ENCODE measurements around the gene MRPL30. TPM values are rescaled to one million over a fixed set of nuclear protein-coding genes. Genes with fewer than 3 reads are reported as not detected.
"Not testable (repeated sequence)": the region's sequence is repeated elsewhere in the genome, so short reads cannot be mapped to it uniquely, and the experiment has no call there.

Gene MRPL30
- 39.9 TPM for total RNA-seq
- 27.9 TPM for polyA plus RNA-seq
- long read RNA-seq, donor 1, partial matches to known transcripts: 0 of 2 reads
- long read RNA-seq, donor 1, other reads (novel, unspliced or antisense): 0 of 2 reads
- long read RNA-seq, donor 2, transcript MRPL30-201 (6 exons, 2,605 nt): major isoform, 30 of 35 reads
- long read RNA-seq, donor 2, partial matches to known transcripts: 0 of 35 reads
- long read RNA-seq, donor 2, other reads (novel, unspliced or antisense): 0 of 35 reads
- long read RNA-seq, donor 3, transcript MRPL30-202 (4 exons, 562 nt): minor isoform, 7 of 185 reads
- long read RNA-seq, donor 3, transcript MRPL30-201 (6 exons, 2,605 nt): major isoform, 26 of 185 reads
- long read RNA-seq, donor 3, partial matches to known transcripts: 65 of 185 reads
- long read RNA-seq, donor 3, other reads (novel, unspliced or antisense): 87 of 185 reads
- long read RNA-seq, donor 4, transcript MRPL30-201 (6 exons, 2,605 nt): major isoform, 6 of 8 reads
- long read RNA-seq, donor 4, partial matches to known transcripts: 0 of 8 reads
- long read RNA-seq, donor 4, other reads (novel, unspliced or antisense): 0 of 8 reads
- long read RNA-seq, donor 5, transcript MRPL30-201 (6 exons, 2,605 nt): major isoform, 28 of 46 reads
- long read RNA-seq, donor 5, transcript MRPL30-202 (4 exons, 562 nt): minor isoform, 5 of 46 reads
- long read RNA-seq, donor 5, partial matches to known transcripts: 13 of 46 reads
- long read RNA-seq, donor 5, other reads (novel, unspliced or antisense): 0 of 46 reads
- long read RNA-seq, donor 6, transcript MRPL30-201 (6 exons, 2,605 nt): major isoform, 12 of 13 reads
- long read RNA-seq, donor 6, partial matches to known transcripts: 0 of 13 reads
- long read RNA-seq, donor 6, other reads (novel, unspliced or antisense): 0 of 13 reads
- long read RNA-seq, donor 7, transcript MRPL30-201 (6 exons, 2,605 nt): major isoform, 19 of 22 reads
- long read RNA-seq, donor 7, partial matches to known transcripts: 0 of 22 reads
- long read RNA-seq, donor 7, other reads (novel, unspliced or antisense): 0 of 22 reads
- long read RNA-seq, donor 8, transcript MRPL30-201 (6 exons, 2,605 nt): major isoform, 10 of 13 reads
- long read RNA-seq, donor 8, partial matches to known transcripts: 0 of 13 reads
- long read RNA-seq, donor 8, other reads (novel, unspliced or antisense): 0 of 13 reads
- long read RNA-seq, donor 9, transcript MRPL30-201 (6 exons, 2,605 nt): major isoform, 18 of 23 reads
- long read RNA-seq, donor 9, partial matches to known transcripts: 5 of 23 reads
- long read RNA-seq, donor 9, other reads (novel, unspliced or antisense): 0 of 23 reads
- long read RNA-seq, donor 10, transcript MRPL30-201 (6 exons, 2,605 nt): major isoform, 15 of 17 reads
- long read RNA-seq, donor 10, partial matches to known transcripts: 0 of 17 reads
- long read RNA-seq, donor 10, other reads (novel, unspliced or antisense): 0 of 17 reads

GRCh38 chr2:99180755-99181623, at the start of gene MRPL30, which contains the start of gene MITD1:
MRPL30 (plus strand) TSS chr2:99181184; CDS start chr2:99186204, 5,020 bp downstream.
MITD1 (minus strand) TSS chr2:99181058; CDS start chr2:99180981, 77 bp downstream.
- Histone ChIP-seq H3K4me1 (ENCODE audit: control insufficient read depth in 2 of 2, insufficient read depth in 2 of 2, low read length in 2 of 2) (peaks cover 8 to 20% of the 10 kb centered on the region in 2 donors), H3K4me3 (ENCODE audit: low read length in 2 of 2) (peak within 1 kb of the TSS; percentile 85 to 94), H3K27ac (ENCODE audit: low read depth in 1 of 2, low read length in 1 of 2) (peak within 1 kb of the TSS; percentile 70 to 88), H3K36me3 (ENCODE audit: control insufficient read depth in 2 of 2, insufficient read depth in 2 of 2, low read length in 1 of 2) (no peaks in the 10 kb centered on the region), H3K27me3 (ENCODE audit: control insufficient read depth in 2 of 2, insufficient read depth in 1 of 2, low read length in 1 of 2) (no peaks in the 10 kb centered on the region), H3K9me3 (ENCODE audit: control insufficient read depth in 2 of 2, insufficient read depth in 1 of 2, low read length in 1 of 2) (no peaks in the 10 kb centered on the region)
- DNase-seq (ENCODE audit: low read depth in 6 of 9, low spot score in 9 of 9): peak; percentile 88 to 97 (median 94)
- under 1% methylated on average over 39 of the region's 39 CpGs for WGBS

GRCh38 chr2:99135044-99135556, 45.9 kb upstream of the MRPL30 start:
- H3K27ac ChIP-seq (ENCODE audit: low read depth in 1 of 2, low read length in 1 of 2); DNase-seq (ENCODE audit: low read depth in 6 of 9, low spot score in 9 of 9); H3K4me1 ChIP-seq (ENCODE audit: control insufficient read depth in 2 of 2, insufficient read depth in 2 of 2, low read length in 2 of 2); H3K36me3 ChIP-seq (ENCODE audit: control insufficient read depth in 2 of 2, insufficient read depth in 2 of 2, low read length in 1 of 2); H3K4me3 ChIP-seq (ENCODE audit: low read length in 2 of 2); H3K9me3 ChIP-seq (ENCODE audit: control insufficient read depth in 2 of 2, insufficient read depth in 1 of 2, low read length in 1 of 2): not testable (repeated sequence)
- 98% methylated on average over 2 of the region's 2 CpGs for WGBS
- H3K27me3 ChIP-seq (ENCODE audit: control insufficient read depth in 2 of 2, insufficient read depth in 1 of 2, low read length in 1 of 2): peaks cover 0 to 13% of the 10 kb centered on the region in 2 donors

GRCh38 chr2:99139003-99139402, 42.0 kb upstream of the MRPL30 start:
- peaks cover 0 to 25% of the 10 kb centered on the region in 2 donors for H3K27me3 ChIP-seq (ENCODE audit: control insufficient read depth in 2 of 2, insufficient read depth in 1 of 2, low read length in 1 of 2)
- no peaks in the 10 kb centered on the region for H3K36me3 ChIP-seq (ENCODE audit: control insufficient read depth in 2 of 2, insufficient read depth in 2 of 2, low read length in 1 of 2)
- DNase-seq (ENCODE audit: low read depth in 6 of 9, low spot score in 9 of 9): no peak
- H3K9me3 ChIP-seq (ENCODE audit: control insufficient read depth in 2 of 2, insufficient read depth in 1 of 2, low read length in 1 of 2): peaks cover 0 to 5% of the 10 kb centered on the region in 2 donors
- WGBS: 99% methylated on average over 4 of the region's 4 CpGs
- no peak overlapping the region for H3K27ac ChIP-seq (ENCODE audit: low read depth in 1 of 2, low read length in 1 of 2)
- H3K4me3 ChIP-seq (ENCODE audit: low read length in 2 of 2): no peak overlapping the region
- peaks cover 4 to 11% of the 10 kb centered on the region in 2 donors for H3K4me1 ChIP-seq (ENCODE audit: control insufficient read depth in 2 of 2, insufficient read depth in 2 of 2, low read length in 2 of 2)

GRCh38 chr2:99140056-99140859, 40.7 kb upstream of the MRPL30 start:
- H3K36me3 ChIP-seq (ENCODE audit: control insufficient read depth in 2 of 2, insufficient read depth in 2 of 2, low read length in 1 of 2): no peaks in the 10 kb centered on the region
- no peaks in the 10 kb centered on the region for H3K9me3 ChIP-seq (ENCODE audit: control insufficient read depth in 2 of 2, insufficient read depth in 1 of 2, low read length in 1 of 2)
- H3K27me3 ChIP-seq (ENCODE audit: control insufficient read depth in 2 of 2, insufficient read depth in 1 of 2, low read length in 1 of 2): peaks cover 0 to 25% of the 10 kb centered on the region in 2 donors
- peak overlapping the region; percentile 53 to 84 for H3K4me3 ChIP-seq (ENCODE audit: low read length in 2 of 2)
- DNase-seq (ENCODE audit: low read depth in 6 of 9, low spot score in 9 of 9): peak in 1 of 9 donors; percentile 11
- peaks cover 4 to 11% of the 10 kb centered on the region in 2 donors for H3K4me1 ChIP-seq (ENCODE audit: control insufficient read depth in 2 of 2, insufficient read depth in 2 of 2, low read length in 2 of 2)
- 37% methylated on average over 17 of the region's 17 CpGs for WGBS
- H3K27ac ChIP-seq (ENCODE audit: low read depth in 1 of 2, low read length in 1 of 2): peak overlapping the region in 1 of 2 donors; percentile 81

GRCh38 chr2:99140860-99141109, 40.2 kb upstream of the MRPL30 start:
- peaks cover 4 to 11% of the 10 kb centered on the region in 2 donors for H3K4me1 ChIP-seq (ENCODE audit: control insufficient read depth in 2 of 2, insufficient read depth in 2 of 2, low read length in 2 of 2)
- WGBS: under 1% methylated on average over 21 of the region's 21 CpGs
- peak overlapping the region; percentile 81 to 96 for H3K27ac ChIP-seq (ENCODE audit: low read depth in 1 of 2, low read length in 1 of 2)
- peaks cover 0 to 25% of the 10 kb centered on the region in 2 donors for H3K27me3 ChIP-seq (ENCODE audit: control insufficient read depth in 2 of 2, insufficient read depth in 1 of 2, low read length in 1 of 2)
- H3K36me3 ChIP-seq (ENCODE audit: control insufficient read depth in 2 of 2, insufficient read depth in 2 of 2, low read length in 1 of 2): no peaks in the 10 kb centered on the region
- peak in 1 of 9 donors; percentile 28 for DNase-seq (ENCODE audit: low read depth in 6 of 9, low spot score in 9 of 9)
- no peaks in the 10 kb centered on the region for H3K9me3 ChIP-seq (ENCODE audit: control insufficient read depth in 2 of 2, insufficient read depth in 1 of 2, low read length in 1 of 2)
- H3K4me3 ChIP-seq (ENCODE audit: low read length in 2 of 2): peak overlapping the region; percentile 53 to 84

- H3K9me3 ChIP-seq (ENCODE audit: control insufficient read depth in 2 of 2, insufficient read depth in 1 of 2, low read length in 1 of 2): no peaks in the 10 kb centered on the region
- peak within 1 kb of the TSS; percentile 81 to 96 for H3K27ac ChIP-seq (ENCODE audit: low read depth in 1 of 2, low read length in 1 of 2)
- H3K4me1 ChIP-seq (ENCODE audit: control insufficient read depth in 2 of 2, insufficient read depth in 2 of 2, low read length in 2 of 2): peaks cover 4 to 11% of the 10 kb centered on the region in 2 donors
- peaks cover 0 to 25% of the 10 kb centered on the region in 2 donors for H3K27me3 ChIP-seq (ENCODE audit: control insufficient read depth in 2 of 2, insufficient read depth in 1 of 2, low read length in 1 of 2)
- no peaks in the 10 kb centered on the region for H3K36me3 ChIP-seq (ENCODE audit: control insufficient read depth in 2 of 2, insufficient read depth in 2 of 2, low read length in 1 of 2)
- DNase-seq (ENCODE audit: low read depth in 6 of 9, low spot score in 9 of 9): peak; percentile 89 to 97 (median 94)
- WGBS: under 1% methylated on average over 84 of the region's 84 CpGs
- H3K4me3 ChIP-seq (ENCODE audit: low read length in 2 of 2): peak within 1 kb of the TSS; percentile 53 to 84
Observed at GRCh38 chr2:99141110-99142108, 39.6 kb upstream of the MRPL30 start, which contains the start of gene C2orf15. C2orf15 (plus strand) TSS chr2:99141707; CDS start chr2:99150559, 8,852 bp downstream.

Measured in thymus (tissue), 14 donors.